ENCODE results near the gene MT4.

- TF ChIP-seq CTCF (IDR thresholded peaks at IDR 0.05; ENCODE audit: insufficient read depth, low read length, poor library complexity, severe bottlenecking) (no peak), EZH2phosphoT487 (conservative IDR thresholded peaks at IDR 0.05; ENCODE audit: low read length) (no peak)
These were observed 36.5 kb downstream of the MT4 start for GRCh38 chr16:56601325-56601724.
